Fibroblast of villous mesenchyme (primary cell): ENCODE results near the gene KRTAP10-1. TPM values are rescaled to one million over a fixed set of nuclear protein-coding genes. Genes with fewer than 3 reads are reported as not detected.

Experiments
- DNase-seq: peaks from one replicate; pipeline ENCODE4 v3.0.0-alpha.2; 2010; ENCODE audit warnings: low read depth
- H3K4me3 ChIP-seq: 2 replicates; pipeline ENCODE4 v1.5.1; 2011; ENCODE audit warnings: low read depth, mild to moderate bottlenecking, low read length
- CTCF ChIP-seq: IDR thresholded peaks from 2 replicates; pipeline ENCODE4 v1.5.1; 2012; ENCODE audit warnings: low read depth, mild to moderate bottlenecking, low read length; ENCODE audit not compliant: insufficient read depth
- total RNA-seq: library from RNA; depleted of rRNA; stranded (reverse); fragments of >200 nt; gene quantifications from 2 replicates; pipeline ENCODE4 v1.2.3, GENCODE V29; 2012

KRTAP10-1 gene
- total RNA-seq, 1 donor: not detected

DNA sequence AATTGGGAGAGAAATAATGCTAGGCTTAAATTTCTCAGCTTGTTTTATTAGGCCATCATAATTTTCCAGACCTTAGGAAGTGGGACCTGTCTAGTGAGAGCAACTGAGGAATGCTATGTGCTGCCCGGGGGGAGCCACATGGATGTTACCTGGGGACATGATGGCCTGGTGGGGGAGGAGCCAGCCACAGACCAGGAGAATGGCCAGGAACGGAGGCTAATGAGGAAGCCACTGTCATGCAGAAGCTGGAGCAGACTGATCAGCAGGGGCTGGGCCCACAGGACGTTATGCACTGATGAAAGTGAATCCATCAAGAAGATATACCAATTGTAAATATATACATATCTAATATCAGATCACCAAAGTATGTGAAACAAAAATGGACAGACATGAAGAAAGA, 4.6 kb upstream of the KRTAP10-1 start:
- no peak for TF ChIP-seq CTCF
- DNase-seq: no peak
- H3K4me3 ChIP-seq: no peak overlapping the region

DNA sequence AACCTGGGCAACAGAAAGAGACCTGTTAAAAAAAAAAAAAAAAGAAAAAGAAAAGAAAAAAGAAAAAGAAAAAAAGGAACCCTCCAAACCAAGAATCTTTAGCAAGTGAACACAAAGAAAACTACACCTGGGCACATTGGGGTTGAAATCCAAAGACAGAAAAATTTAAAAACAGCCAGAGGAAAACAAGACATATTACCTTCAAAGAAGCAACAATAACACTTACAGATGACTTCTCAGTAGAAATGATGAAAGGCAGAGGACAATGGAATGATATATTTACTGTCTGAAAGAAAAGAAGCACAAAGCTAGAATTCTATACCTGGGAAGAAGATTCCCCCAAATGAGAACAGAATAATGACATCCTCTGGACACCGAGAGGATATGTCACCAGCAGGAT, 2.7 kb upstream of the KRTAP10-1 start:
- DNase-seq: no peak
- no peak overlapping the region for H3K4me3 ChIP-seq
- TF ChIP-seq CTCF: no peak

DNA sequence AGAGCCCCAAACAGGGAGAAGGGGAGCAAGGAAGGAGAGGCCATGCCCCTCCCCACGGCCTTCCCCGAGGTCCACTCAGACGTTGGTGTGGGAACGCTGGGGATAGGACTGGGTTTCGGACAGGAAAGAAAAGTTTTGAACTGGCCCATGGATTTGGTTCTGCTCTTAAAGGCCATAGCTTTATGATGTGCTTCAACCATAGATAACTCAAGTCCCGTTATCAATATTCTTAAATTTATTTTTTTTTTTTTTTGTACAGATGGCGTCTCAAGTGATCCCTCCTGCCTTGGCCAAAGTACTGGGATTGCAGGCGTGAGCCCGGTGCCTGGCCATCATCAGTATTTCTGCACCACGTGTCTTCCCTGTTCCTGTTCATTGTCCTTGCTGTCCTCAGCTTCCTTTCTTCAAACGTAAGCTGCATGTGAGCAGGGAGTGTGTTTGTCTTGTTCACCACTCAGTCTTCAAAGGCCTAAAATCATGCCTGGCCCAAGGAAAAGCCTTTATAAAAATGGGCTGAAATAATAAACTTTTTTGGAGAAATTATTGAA, 820 bp upstream of the KRTAP10-1 start:
- no peak overlapping the region for H3K4me3 ChIP-seq
- no peak for TF ChIP-seq CTCF
- DNase-seq: no peak

GRCh38 chr21:44539046-44539445, 949 bp downstream of the KRTAP10-1 start:
- no peak for DNase-seq
- no peak overlapping the region for H3K4me3 ChIP-seq
- TF ChIP-seq CTCF: no peak

DNA sequence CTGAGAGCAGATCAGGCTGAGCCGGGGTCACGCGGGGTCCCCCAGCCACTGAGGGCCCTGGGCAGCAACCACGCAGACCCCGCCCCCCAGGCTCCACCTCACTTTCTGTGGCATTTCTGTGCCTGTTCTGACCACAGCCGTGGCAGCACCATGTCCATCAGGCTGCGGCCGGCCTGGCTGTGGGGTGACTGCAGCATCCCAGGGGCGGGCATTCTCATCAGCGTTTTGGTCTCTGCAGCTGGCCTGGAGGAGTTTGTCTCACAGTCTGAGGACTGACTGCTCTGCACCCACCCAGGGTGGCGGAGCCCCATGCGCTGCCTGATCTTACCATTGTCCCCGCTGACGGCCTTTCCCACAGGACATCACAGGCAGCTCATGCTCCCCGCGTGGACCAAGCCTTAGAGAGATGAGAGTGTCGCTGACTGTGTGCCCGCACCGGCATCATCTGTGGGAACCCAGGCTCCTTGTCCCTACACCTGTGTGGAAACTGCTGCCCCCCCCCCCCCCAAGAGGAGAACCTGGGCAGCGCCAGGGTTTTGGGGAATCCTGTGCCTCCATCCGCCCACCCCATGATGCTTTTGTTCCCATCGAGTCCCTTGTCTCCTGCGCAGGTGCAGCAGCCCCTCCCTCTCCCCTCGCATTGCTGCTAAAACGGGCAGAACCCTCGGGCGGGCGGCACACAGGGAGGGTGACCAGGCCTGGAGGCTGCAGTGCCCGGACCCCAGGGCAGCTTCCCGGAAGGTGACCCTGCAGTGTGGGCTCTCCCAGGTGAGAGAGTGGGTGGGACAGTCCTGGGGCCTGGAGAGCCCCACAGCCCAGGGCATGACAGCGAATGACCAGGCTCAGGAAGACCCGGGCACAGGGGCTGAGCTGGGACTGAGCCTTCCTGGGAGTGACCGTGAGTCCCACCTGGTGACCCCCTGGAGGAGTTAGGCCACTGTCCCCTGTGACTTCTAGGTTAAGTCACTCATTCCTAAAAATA, 1.8 kb downstream of the KRTAP10-1 start:
- no peak for DNase-seq
- no peak overlapping the region for H3K4me3 ChIP-seq
- TF ChIP-seq CTCF: no peak

DNA sequence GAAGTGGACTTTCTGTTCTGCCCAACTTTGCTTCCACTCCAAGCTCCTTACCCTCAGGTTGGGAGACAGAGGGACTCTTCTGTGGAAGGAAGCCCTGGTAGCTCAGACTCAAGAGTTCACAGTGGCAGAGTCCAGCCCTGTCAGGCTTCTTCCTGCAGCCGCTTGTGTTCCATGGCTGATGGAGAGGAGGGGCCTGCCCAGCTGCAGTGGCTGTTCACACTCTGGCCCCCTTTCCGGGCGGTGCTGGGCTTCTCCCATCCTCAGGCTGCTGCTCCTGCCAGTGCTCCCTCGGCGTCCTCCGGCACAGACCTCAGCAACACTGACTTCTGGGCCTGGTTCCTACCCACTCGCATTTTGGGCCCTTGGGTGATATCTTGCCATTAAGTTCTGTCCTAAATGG, 4.0 kb downstream of the KRTAP10-1 start:
- H3K4me3 ChIP-seq: no peak overlapping the region
- no peak for DNase-seq
- no peak for TF ChIP-seq CTCF
